ENCODE results near the gene USE1. TPM values are rescaled to one million over a fixed set of nuclear protein-coding genes. Genes with fewer than 3 reads are reported as not detected.

USE1 gene
- polyA plus RNA-seq, 1 donor, result 35.1 TPM

- peak; percentile 35 for DNase-seq
These were observed 21.0 kb downstream of the USE1 start for GRCh38 chr19:17235971-17236777.

GRCh38 chr19:17236811-17237543 lies 21.8 kb downstream of the USE1 start:
- DNase-seq, result no peak

GRCh38 chr19:17237747-17238706 lies 22.9 kb downstream of the USE1 start:
- DNase-seq, result no peak

GRCh38 chr19:17240062-17240752 lies 25.1 kb downstream of the USE1 start:
- DNase-seq, result no peak

- no peak for DNase-seq
These were observed 25.8 kb downstream of the USE1 start for GRCh38 chr19:17240826-17241399.

GRCh38 chr19:17242431-17243208 lies 27.5 kb downstream of the USE1 start:
- no peak for DNase-seq

GRCh38 chr19:17243211-17243829 lies 28.2 kb downstream of the USE1 start:
- no peak for DNase-seq

- DNase-seq, result peak; percentile 35
These were observed 28.9 kb downstream of the USE1 start for GRCh38 chr19:17243830-17244617.

GRCh38 chr19:17244618-17245534 lies 29.7 kb downstream of the USE1 start:
- DNase-seq, result no peak

- DNase-seq, result no peak
These were observed 30.4 kb downstream of the USE1 start, which contains the start of gene NR2F6 for GRCh38 chr19:17245535-17245984. NR2F6 (minus strand) TSS chr19:17245919; CDS start chr19:17245220, 699 bp downstream.

GRCh38 chr19:17246681-17247425 lies 31.7 kb downstream of the USE1 start:
- DNase-seq, result peak; percentile 75

- DNase-seq, result no peak
These were observed 33.0 kb downstream of the USE1 start for GRCh38 chr19:17248011-17248776.

- DNase-seq, result no peak
These were observed 34.9 kb downstream of the USE1 start for GRCh38 chr19:17249887-17250548.

GRCh38 chr19:17254636-17255035 lies 39.5 kb downstream of the USE1 start:
- no peak for DNase-seq

- DNase-seq, result no peak
These were observed 40.0 kb downstream of the USE1 start for GRCh38 chr19:17255150-17255621.

GRCh38 chr19:17256130-17256529 lies 41.0 kb downstream of the USE1 start:
- no peak for DNase-seq
